NCI-H2196 treated with DMSO at 0.1 percent for 48 hours (cell line): ENCODE data around the gene APBB1.

Experiments used
- DNase-seq: peaks from one replicate; lab custom pipeline; 2025; ENCODE audit not compliant: unreplicated experiment; lab: John Stamatoyannopoulos, UW

The APBB1 gene

DNA sequence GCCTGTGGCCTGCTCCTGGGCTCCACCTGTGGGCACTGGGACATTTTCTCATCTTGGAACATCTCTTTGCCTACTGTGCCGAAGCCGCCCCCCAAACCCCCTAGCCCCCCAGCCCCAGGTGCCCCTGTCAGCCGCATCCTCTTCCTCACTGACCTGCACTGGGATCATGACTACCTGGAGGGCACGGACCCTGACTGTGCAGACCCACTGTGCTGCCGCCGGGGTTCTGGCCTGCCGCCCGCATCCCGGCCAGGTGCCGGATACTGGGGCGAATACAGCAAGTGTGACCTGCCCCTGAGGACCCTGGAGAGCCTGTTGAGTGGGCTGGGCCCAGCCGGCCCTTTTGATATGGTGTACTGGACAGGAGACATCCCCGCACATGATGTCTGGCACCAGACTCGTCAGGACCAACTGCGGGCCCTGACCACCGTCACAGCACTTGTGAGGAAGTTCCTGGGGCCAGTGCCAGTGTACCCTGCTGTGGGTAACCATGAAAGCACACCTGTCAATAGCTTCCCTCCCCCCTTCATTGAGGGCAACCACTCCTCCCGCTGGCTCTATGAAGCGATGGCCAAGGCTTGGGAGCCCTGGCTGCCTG is 27.3 kb downstream of the APBB1 start:
- no peak for DNase-seq

DNA sequence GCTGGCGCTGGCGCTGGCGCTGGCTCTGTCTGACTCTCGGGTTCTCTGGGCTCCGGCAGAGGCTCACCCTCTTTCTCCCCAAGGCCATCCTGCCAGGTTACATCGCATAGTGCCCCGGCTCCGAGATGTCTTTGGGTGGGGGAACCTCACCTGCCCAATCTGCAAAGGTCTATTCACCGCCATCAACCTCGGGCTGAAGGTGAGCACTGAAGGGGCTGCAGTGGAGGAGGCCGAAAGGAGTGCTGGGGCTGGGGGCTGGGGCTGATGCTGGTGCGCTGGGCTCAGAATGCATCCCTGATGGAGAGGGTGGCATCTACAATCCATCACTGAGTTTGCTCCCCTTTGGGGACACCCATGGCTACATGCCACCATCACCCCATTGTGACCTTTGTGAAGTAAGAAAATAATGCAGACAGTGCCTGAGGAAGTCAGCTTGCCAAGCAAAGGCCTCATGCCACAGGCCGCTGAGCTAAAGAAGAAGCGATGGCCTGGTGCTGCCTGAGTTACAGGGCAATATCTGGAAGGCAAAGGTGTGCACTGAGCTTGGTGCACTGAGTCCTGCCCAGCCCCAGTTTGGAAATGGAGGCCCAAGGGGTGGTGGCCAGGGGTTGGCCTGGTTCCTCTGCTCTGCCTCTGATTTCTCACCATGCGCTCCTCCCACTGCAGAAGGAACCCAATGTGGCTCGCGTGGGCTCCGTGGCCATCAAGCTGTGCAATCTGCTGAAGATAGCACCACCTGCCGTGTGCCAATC is 28.0 kb downstream of the APBB1 start:
- no peak for DNase-seq

DNA sequence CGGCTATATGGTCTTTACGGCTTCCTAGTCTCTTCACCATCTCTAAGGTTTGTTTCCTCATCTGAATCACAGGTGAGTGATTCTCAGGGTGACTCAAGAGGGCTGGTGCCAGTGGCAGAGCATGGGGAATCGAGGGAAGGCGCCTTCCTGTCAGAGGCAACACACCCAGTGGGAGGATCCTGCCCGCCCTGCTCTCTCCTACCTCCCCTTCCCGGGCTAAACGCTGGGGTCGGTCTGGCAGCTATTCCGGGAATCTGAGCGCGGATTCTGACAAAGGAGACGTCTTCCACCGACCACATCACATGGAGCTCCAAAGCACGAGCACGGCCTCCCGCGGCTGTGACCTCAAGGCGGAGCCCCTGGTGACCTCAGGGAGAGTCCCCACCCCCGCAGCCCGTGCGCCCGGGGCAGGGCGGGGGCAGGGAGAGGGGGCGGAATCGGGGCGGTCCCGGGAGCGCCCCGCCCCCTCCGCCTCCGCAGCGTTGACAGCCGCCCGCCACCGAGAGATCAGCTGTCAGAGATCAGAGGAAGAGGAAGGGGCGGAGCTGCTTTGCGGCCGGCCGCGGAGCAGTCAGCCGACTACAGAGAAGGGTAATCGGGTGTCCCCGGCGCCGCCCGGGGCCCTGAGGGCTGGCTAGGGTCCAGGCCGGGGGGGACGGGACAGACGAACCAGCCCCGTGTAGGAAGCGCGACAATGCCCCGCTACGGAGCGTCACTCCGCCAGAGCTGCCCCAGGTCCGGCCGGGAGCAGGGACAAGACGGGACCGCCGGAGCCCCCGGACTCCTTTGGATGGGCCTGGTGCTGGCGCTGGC is 28.8 kb downstream of the APBB1 start, which contains the start of gene SMPD1:
TSS of gene SMPD1 (plus strand) at position 570 of the 813 bp plus-strand sequence. CDS start at position 695, 125 bp downstream.
- peak; percentile 82 for DNase-seq

DNA sequence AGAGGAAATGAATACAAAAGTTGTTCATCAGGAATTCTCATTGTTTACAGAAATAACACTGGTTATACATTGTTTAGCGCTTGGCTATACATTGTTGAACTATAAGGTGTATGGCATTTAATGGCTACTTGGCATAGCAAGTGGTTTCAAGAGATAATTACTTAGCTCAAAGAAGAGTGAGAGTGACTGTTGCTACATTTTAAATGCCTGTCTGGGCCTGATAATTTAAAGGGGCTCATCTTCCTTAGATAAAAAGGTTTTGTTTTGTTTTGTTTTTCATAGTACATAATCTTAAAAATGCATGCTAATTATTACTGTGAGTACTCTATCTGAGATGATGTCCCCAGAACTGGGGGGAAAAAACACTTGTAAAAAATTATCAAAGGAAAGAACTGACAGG is 30.1 kb downstream of the APBB1 start:
- no peak for DNase-seq

DNA sequence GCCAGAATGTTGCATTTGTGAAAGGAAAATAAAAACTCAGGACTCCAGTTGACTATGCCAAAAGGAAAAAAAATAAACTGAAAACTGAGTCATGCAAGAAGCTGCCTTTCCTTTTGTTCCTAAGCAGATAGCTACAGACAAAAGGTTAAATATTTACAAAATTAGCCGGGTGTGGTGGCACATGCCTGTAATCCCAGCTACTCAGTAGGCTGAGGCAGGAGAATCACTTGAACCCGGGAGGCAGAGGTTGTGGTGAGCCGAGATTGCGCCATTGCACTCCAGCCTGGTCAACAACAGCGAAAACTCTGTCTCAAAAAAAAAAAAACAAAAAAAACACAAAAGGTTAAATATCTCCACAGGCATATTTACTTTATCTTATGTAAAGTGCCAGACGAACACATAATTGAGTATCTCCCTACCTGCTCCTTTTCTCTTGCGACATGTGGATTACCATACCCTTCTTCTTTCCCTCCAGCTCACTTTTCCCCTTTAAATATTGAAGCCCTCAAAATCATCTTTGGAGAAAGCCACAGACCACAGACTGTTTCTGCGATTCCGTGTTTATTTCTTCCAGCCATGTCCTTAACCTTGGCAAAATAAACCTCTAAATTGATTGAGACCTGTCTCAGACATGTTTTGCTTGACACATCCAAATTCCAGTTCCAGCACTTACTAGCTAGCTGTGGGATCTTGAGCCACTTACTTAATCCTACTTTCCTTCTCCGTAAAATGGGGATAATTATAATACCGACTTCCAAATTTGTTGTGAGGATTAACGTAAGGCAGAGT is 30.9 kb downstream of the APBB1 start:
- DNase-seq = no peak

DNA sequence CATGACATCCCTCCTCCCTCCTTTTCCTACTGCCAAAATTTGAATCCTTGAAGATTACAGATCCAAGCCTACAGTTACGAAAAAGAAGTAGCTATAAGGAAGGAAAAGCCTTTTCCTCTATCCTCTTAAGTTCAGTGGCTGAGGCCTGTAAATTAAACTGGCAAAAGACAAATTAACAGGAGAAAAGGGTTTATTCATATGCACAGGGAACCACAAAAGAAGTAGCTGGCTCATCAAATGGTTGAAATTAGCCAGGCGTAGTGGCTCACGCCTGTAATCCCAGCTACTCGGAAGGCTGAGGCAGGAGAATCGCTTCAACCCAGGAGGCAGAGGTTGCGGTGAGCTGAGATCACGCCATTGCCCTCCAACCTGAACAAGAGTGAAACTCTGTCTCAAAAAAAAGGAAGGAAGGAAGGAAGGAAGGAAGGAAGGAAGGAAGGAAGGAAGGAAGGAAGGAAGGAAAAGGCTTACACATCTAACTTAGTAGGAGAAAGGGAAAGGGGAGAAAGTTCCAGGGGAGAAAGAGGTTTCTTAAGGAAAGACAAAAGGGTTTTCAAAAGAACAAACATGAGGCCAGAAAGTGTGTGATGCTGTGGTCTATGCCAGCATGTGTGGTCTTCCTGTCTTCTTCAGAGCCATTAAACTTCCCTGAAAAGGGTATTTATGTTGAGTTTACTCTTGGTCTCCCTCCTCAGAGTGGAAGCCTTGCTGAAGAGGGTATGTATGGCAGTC is 33.7 kb downstream of the APBB1 start:
- no peak for DNase-seq

DNA sequence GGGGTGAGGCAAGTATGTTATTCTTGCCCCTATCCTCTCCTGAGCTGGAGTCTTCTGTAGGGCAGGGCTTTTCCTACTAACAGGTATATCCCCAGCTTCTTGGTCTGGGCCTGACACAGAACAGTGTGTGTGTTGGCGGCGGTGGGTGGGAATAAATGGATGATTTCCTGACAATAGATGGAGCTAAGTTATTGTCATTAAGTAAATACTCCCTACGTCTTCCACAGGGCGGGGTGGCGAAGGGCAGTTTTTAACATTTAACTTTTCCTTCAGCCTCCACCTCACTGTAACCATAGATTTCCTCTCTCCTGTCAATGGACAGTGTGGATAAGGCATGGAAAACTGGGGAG is 40.3 kb downstream of the APBB1 start:
- DNase-seq = no peak

DNA sequence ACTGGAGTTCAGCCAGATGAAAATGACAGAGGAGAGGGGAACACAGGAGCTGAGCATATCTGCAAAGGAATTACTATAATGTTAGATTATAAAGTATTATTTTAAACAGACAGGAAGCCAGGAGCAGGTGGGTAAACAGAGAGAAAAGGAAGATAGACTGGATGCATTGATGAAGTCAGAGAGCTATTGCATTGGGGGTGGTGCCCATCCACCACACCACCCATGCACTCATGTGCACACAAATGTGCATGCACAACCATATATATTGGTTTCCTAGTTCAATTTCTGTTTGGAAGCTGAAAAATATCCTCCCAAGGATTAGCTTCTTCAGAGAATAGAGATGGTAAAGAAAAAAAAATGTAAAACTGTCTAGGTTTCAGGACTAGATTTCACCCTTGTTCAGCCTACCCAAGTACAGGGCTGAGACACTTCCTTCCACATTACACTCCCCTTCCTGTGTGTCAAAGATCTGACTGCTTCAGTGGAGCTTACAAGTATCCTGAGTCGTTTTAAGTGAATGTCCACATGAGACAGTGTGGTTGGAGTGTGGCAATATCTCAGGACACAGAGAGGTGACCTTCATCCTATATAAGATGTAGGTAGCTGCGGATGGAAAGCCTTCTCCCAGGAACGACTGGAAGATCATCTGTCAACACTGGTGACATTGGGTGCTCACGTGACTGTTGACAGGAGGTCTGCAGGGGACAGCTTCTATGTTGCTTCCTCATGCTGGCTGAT is 40.8 kb downstream of the APBB1 start:
- no peak for DNase-seq

DNA sequence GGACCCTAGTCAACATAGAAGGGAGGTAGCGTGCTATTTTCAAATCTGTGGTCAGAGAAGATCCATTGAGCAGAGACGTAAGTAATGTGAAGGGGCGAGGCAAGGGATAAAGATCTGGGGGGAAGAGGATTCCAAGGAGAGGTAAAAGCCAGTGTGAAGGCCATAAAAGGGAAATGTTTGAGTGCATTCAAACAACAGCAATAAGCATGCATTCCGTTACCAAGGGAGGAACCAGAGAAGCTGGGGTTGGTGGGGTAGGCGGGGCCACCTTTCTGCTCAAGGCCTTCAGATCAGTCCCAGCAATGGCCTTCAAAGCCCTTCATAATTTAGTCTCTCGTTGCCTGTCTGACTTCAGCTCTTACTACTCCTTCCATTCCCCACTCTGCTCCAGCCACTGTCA is 47.1 kb downstream of the APBB1 start:
- no peak for DNase-seq

DNA sequence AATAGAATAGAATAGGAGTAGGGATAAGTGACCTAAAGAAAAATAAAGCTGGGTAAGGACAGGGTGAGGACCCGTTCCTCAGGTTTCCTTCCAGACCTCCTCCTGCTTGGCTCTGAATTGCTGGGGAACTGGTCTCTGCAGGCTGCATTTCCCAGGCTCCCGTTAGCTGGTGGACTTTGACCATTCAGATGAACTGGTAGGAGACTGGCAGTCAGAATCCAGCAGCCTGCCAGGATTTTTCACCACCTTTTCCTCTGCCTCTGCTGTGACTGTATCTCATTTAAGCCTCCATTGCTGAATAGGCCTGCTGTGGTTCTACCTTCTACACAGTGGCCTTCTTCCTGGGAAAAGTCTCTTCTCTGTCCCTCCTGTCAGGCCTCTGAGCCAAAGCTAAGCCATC is 53.2 kb downstream of the APBB1 start:
- DNase-seq = no peak

DNA sequence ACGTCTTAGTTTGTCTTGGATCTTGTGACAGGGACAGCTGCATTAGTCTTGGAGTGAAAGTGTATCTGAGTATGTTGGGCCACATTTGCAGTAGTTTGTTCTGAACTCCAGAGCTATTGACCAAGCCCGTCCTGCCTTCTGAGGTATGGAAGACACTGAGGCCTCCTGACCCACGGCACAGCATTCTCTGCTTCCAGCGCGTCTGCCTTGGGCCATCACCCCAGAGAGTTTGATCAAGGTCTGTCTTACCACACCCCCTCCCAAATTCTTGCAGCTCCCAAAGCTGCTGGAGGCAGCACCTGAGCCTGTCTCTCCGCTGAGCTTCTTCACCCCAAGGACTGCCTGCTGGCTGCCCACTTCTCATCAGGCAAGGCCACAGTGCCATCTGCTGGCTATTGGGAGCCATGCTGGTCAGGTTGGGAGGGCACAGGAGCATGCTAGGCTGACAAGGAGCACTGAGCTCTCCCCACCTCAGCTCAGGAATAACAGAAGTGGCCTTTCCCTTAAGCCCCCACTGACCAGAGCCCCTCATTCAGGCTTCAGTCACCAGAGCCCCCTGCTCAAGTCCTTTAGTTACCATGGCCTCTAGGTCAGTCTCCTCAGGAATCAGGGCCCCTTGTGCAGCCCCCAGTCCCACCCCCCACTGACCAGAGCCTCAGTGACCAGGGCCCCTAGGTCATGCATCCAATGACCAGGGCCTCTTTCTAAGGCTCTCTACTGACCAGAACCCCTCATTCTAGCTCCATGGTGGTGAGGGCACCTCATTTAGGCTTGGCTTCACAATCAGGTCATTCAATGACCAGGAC is 55.8 kb downstream of the APBB1 start:
- DNase-seq = peak; percentile 44

DNA sequence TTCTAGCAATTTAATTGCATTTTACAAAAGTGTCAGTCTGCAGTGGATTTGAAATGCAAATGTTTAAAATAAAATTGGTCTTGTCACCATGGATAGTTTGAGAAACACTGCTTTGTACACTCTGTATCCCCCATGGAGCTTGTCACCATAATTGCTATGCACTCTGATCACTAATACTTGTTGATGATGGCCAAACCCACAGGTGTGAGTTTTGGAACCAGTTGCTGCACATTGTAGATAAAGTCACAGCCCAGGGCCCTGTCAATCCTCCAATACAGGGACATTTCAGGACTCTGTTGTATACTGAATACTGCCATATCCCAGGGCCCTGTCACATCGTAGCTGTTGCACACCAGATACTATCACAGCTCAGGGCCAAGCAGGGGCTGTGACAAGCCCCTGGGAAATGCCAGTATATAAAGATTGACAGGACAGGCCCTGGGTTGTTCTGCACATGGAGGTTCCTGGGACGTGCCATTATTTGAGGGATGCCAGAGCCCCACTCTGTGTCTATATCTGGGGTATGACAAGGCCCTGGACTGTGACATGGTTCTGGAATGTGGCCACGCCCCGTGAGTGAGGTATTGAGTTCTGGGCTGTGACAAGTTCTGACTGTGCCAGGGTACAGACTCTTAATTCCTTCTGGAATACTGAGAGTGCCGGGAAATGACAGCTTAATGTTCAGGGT is 56.6 kb downstream of the APBB1 start:
- no peak for DNase-seq

DNA sequence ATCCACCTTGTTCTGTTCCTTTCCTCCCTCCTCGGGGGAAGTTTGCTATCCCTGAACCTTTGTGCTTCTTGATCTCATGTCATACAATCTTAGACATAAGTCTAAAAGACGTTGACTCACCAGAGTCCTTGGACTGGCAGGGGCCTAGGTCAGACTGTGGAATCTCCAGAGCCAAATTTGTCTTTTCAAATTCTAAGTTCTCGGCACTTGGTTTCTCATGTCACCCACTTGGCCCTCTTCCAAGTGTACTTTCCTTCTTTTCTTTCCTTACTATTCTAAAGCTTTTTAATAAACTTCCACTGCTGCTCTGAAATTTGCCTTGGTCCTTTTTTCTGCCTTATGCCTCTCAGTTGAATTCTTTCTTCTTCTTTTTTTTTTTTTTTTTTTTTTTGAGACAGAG is 58.7 kb downstream of the APBB1 start:
- no peak for DNase-seq

DNA sequence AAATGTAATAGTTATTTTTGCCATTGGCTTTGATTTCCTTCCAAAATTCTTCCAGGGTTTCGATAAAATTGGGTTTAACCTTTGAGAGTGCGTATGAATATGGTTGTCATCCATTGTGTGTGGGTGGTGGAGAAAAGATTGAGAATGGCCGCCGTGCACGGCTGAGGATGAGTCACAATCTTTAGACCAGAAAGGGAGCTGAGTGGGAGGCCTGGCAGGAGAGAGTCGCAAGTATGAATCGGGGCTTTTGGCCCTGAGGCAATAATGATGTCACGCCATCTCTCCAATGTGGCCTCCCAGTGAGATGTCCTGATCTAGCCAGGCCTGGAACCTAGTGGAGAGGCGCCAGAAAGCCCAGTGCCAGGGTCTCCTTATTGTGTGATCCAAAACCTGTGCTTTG is 61.7 kb downstream of the APBB1 start:
- no peak for DNase-seq

DNA sequence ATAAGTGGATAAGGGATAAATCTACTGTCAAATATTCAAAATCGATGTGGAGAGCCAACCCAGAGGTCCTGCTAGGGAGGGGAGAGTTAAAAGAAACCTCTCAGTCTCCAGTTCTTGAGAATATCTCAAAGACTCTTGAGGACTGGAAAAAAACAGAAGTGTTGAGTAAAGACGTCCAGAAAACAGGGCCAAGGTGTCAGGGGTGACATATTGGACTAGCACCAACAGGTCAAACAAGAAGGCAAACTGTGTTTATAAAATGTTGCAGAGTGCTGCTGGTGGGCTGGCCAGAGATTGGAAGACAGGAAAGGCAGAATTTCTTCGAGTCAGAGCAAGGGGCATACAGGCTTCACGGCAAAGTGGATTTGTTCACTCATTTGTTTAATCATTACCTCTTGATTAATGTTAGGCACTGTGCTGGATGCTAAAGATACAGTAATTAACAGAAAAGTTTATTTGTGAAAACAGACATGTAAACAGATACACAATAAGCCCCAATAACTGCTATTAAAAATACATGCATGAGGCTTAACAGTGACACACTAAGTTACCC is 62.3 kb downstream of the APBB1 start:
- no peak for DNase-seq

DNA sequence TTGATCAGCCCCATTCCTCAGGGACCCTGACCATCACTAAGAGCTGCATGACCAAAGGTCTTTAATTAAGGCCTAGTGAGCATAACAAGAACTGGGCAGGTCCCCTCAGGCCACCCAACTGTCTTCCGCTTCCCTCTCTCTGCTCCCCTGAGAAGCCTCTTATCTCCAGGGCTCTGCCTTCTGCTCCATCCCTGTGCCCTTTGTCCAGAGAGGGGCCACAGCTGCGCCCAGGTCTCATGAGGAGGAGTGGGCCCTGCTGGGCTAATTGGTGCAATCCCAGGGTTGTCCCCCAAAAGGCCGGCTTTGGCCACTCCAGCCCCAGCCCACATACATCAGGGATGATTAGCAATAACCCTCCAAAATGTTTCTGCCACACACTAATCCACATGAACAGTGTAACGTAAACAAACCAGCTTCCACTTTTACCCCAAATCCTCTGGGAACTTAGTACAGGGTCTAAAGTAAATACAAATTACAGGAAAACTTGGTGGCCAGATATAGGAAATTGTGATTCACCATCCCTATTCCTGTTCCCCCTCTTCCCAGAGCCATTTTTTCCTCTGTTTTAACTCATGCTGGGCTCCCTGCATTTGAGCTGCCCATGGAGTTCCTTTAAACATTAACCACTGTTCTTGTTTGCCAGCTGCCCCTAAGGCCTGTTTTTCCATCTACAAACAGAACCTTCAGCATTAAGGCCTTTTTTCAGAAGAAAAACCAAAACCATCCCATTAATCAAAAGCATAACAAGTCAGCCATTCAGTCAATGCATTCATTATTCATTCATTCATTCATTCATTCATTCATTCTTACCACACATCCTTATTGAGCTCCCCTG is 64.0 kb downstream of the APBB1 start:
- no peak for DNase-seq

DNA sequence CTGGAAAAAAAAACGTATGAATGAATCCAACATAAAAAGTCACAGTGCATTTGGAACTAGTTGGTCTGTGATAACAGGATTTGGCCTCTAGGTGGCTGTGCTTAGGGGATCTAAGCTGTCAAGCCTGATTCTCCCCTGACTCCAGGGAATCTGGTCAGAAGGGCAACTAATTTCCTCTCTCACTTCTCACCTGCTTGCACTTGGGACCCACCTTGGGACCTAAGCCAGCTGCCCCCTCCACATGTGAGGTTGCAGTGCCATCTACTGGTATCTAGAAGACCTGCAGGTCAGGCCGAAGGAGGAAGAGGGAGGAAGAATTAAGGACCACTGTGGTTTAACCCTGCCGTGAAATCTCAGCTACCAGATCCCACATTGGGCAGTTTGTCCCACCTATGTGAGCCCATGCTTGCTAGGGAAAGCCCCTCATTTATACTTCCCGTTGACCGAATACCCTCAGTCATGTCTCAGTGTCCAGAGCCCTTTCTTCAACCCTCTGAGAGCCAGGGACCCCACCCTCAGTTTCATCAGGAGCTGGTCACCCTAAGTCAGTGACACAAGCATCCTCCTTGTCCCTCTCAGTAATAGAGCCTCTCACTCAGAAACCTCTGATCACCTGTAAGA is 65.4 kb downstream of the APBB1 start:
- DNase-seq = peak; percentile 76
